A549 (cell line): ENCODE data around the gene AKAP6. TPM values are rescaled to one million over a fixed set of nuclear protein-coding genes. Genes with fewer than 3 reads are reported as not detected.
"Not testable (repeated sequence)": the region's sequence is repeated elsewhere in the genome, so short reads cannot be mapped to it uniquely, and the experiment has no call there.

Source experiments
- ATAC-seq, 2 experiments: fragments of 200-7000 bp in 1 of 2; fragments of >200 bp in 1 of 2; cut with Nextera tagmentation in 1 of 2; cut with Tn5 transposase in 1 of 2; 3 replicates each; pipeline versions ENCODE4 v1.8.0 to v1.9.1; 2018 to 2020; ENCODE audit warnings: mild to moderate bottlenecking in 1 of 2, moderate library complexity in 1 of 2
- CTCF ChIA-PET: fragments of 300-600 bp; sonication (Branson Sonifier 250); formaldehyde crosslinking; extraction: SDS; loops from one replicate; lab custom pipeline; 2021; ENCODE audit warnings: antibody characterized with exemption, inconsistent platforms; lab: Yijun Ruan, JAX
- POLR2A ChIA-PET: fragments of 350-600 bp; formaldehyde crosslinking; extraction: SDS; loops from one replicate; lab custom pipeline; 2021; ENCODE audit warnings: antibody characterized with exemption, inconsistent platforms; lab: Yijun Ruan, JAX
- DNase-seq, 2 experiments: peaks; one replicate each; pipeline versions ENCODE4 v3.0.0 to v3.0.0-alpha.2; 2011 to 2016; ENCODE audit warnings: low read depth in 1 of 2, low spot score in 1 of 2
- FAIRE-seq: peaks from 2 replicates; lab custom pipeline; 2011; peaks lifted over from hg19 to GRCh38; lab: Jason Lieb, UNC
- H3K27ac ChIP-seq, 2 experiments: fragments of >200 bp; sonication (Bioruptor Twin); formaldehyde crosslinking; 3 replicates each; pipeline ENCODE4 v1.5.1; 2016 to 2017
- H3K4me1 ChIP-seq: fragments of >200 bp; sonication (Bioruptor Twin); formaldehyde crosslinking; 3 replicates; pipeline ENCODE4 v1.6.1; 2016
- H3K4me2 ChIP-seq: fragments of >200 bp; sonication (Bioruptor Twin); formaldehyde crosslinking; 3 replicates; pipeline ENCODE4 v1.6.1; 2016
- H3K4me3 ChIP-seq: fragments of >200 bp; sonication (Bioruptor Twin); formaldehyde crosslinking; 3 replicates; pipeline ENCODE4 v1.5.1; 2016
- H3K9me3 ChIP-seq: fragments of >200 bp; sonication (Bioruptor Twin); formaldehyde crosslinking; 3 replicates; pipeline ENCODE4 v1.6.1; 2016
- CBX2 ChIP-seq: fragments of 200-600 bp; sonication (generic); IDR thresholded peaks from 2 replicates; pipeline ENCODE4 v1.6.1; 2016; ENCODE audit warnings: low read depth, mild to moderate bottlenecking, borderline replicate concordance
- CHD2 ChIP-seq: fragments of 150-350 bp; IDR thresholded peaks from 2 replicates; pipeline ENCODE4 v1.6.1; 2014; ENCODE audit warnings: low read length; ENCODE audit not compliant: partially characterized antibody
- CHD4 ChIP-seq: fragments of 200-600 bp; sonication (generic); IDR thresholded peaks from 2 replicates; pipeline ENCODE4 v1.6.1; 2016; ENCODE audit warnings: antibody characterized with exemption, mild to moderate bottlenecking, borderline replicate concordance
- ESRRA ChIP-seq: fragments of 150-350 bp; IDR thresholded peaks from 2 replicates; pipeline ENCODE4 v1.6.1; 2014; ENCODE audit warnings: mild to moderate bottlenecking, low read length, borderline replicate concordance
- FOSB ChIP-seq: fragments of 250-450 bp; sonication (Bioruptor Pico); IDR thresholded peaks from 2 replicates; pipeline ENCODE4 v1.5.0; 2020; ENCODE audit warnings: mild to moderate bottlenecking, moderate library complexity
- HOXA7 ChIP-seq: fragments of 250-450 bp; sonication (Bioruptor Pico); IDR thresholded peaks from 2 replicates; pipeline ENCODE4 v1.5.0; 2020; ENCODE audit warnings: mild to moderate bottlenecking, moderate library complexity
- HOXB13 ChIP-seq: fragments of 250-450 bp; sonication (Bioruptor Pico); IDR thresholded peaks from 2 replicates; pipeline ENCODE4 v1.5.0; 2020; ENCODE audit warnings: low read depth, mild to moderate bottlenecking, moderate library complexity
- MYC ChIP-seq: IDR thresholded peaks from 2 replicates; pipeline ENCODE4 v1.6.1; 2012; ENCODE audit warnings: mild to moderate bottlenecking, inconsistent platforms, low read length, improper control_type of control experiment, borderline replicate concordance
- POLR2A ChIP-seq: IDR thresholded peaks from 2 replicates; pipeline ENCODE4 v1.6.1; 2012; ENCODE audit warnings: mild to moderate bottlenecking, low read length
- POLR2AphosphoS2 ChIP-seq: conservative IDR thresholded peaks from 2 replicates; pipeline ENCODE4 v1.6.1; 2012; ENCODE audit warnings: low read length, improper control_type of control experiment, inconsistent platforms
- TP53 ChIP-seq: fragments of 250-450 bp; sonication (Bioruptor Pico); IDR thresholded peaks from 2 replicates; pipeline ENCODE4 v1.5.0; 2021; ENCODE audit warnings: mild to moderate bottlenecking, moderate library complexity
- WGBS: methylation state at CpG from one replicate; pipeline ENCODE4 v1.1.6; 2017; ENCODE audit errors: missing lambda C conversion rate; 5-methylcytosine and 5-hydroxymethylcytosine counted together
- polyA plus RNA-seq, 4 experiments: library from polyadenylated mRNA; depleted of rRNA in 3 of 4; stranded (reverse); fragments of >200 nt; fragmentation: RNase III in 1 of 4; extraction: RNeasy Plus Mini Kit Qiagen cat#74134 plus additional on column Dnase treatment in 1 of 4; gene quantifications; 2 replicates in 3 of 4; 3 replicates in 1 of 4; pipeline ENCODE4 v1.2.3, GENCODE V29; 2011 to 2017
- TF ChIP-seq, protein P1 (sequence below): IDR thresholded peaks from 2 replicates; pipeline ENCODE4 v1.6.1; 2012
- TF ChIP-seq, protein P2 (sequence below): fragments of 200-600 bp; sonication (generic); IDR thresholded peaks from 2 replicates; pipeline ENCODE4 v1.6.1; 2016; ENCODE audit warnings: antibody characterized with exemption, mild to moderate bottlenecking, moderate library complexity
- TF ChIP-seq, protein P3 (sequence below): fragments of >200 bp; sonication (Bioruptor Twin); formaldehyde crosslinking; IDR thresholded peaks from 3 replicates; pipeline ENCODE4 v1.5.1; 2016
- TF ChIP-seq, protein P4 (sequence below): IDR thresholded peaks from 2 replicates; pipeline ENCODE4 v1.6.1; 2012
- TF ChIP-seq, protein P5 (sequence below): fragments of >200 bp; sonication (Bioruptor Twin); formaldehyde crosslinking; IDR thresholded peaks from 3 replicates; pipeline ENCODE4 v1.6.1; 2016

AKAP6 gene
- polyA plus RNA-seq, 2 of the 4 experiments (the other 2 are of a cell fraction), result 0.27 to 1.9 TPM

DNA sequence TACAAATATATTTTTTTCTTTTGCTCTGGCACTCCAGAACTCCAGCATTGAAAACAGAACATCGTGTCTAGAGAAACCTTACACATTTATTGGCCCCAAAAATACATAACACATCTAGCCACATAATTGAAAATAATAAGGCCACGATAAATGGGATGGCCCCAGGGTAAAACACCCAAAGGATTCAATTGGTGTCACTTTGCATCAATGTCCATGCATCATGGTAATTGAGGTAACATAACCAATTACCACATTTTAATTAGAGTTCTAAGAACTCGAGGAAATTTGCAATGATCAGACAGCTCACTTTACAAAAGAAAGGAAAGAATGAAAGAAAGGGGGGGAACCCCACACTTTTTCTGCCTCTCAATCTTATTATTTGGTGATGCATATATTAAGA lies 457.8 kb downstream of the AKAP6 start:
- no peaks in the 10 kb centered on the region for H3K9me3 ChIP-seq
- POLR2A ChIA-PET, result no interaction called here
- TF ChIP-seq CHD4 (no peak), MYC (no peak), CBX2 (no peak), CHD2 (no peak), HOXA7 (CRISPR knock-in tag) (no peak)
- TF ChIP-seq, protein P1, sequence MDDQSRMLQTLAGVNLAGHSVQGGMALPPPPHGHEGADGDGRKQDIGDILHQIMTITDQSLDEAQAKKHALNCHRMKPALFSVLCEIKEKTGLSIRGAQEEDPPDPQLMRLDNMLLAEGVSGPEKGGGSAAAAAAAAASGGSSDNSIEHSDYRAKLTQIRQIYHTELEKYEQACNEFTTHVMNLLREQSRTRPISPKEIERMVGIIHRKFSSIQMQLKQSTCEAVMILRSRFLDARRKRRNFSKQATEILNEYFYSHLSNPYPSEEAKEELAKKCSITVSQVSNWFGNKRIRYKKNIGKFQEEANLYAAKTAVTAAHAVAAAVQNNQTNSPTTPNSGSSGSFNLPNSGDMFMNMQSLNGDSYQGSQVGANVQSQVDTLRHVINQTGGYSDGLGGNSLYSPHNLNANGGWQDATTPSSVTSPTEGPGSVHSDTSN, result no peak
- TF ChIP-seq, protein P2, sequence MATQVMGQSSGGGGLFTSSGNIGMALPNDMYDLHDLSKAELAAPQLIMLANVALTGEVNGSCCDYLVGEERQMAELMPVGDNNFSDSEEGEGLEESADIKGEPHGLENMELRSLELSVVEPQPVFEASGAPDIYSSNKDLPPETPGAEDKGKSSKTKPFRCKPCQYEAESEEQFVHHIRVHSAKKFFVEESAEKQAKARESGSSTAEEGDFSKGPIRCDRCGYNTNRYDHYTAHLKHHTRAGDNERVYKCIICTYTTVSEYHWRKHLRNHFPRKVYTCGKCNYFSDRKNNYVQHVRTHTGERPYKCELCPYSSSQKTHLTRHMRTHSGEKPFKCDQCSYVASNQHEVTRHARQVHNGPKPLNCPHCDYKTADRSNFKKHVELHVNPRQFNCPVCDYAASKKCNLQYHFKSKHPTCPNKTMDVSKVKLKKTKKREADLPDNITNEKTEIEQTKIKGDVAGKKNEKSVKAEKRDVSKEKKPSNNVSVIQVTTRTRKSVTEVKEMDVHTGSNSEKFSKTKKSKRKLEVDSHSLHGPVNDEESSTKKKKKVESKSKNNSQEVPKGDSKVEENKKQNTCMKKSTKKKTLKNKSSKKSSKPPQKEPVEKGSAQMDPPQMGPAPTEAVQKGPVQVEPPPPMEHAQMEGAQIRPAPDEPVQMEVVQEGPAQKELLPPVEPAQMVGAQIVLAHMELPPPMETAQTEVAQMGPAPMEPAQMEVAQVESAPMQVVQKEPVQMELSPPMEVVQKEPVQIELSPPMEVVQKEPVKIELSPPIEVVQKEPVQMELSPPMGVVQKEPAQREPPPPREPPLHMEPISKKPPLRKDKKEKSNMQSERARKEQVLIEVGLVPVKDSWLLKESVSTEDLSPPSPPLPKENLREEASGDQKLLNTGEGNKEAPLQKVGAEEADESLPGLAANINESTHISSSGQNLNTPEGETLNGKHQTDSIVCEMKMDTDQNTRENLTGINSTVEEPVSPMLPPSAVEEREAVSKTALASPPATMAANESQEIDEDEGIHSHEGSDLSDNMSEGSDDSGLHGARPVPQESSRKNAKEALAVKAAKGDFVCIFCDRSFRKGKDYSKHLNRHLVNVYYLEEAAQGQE, result no peak
- TF ChIP-seq, protein P3, sequence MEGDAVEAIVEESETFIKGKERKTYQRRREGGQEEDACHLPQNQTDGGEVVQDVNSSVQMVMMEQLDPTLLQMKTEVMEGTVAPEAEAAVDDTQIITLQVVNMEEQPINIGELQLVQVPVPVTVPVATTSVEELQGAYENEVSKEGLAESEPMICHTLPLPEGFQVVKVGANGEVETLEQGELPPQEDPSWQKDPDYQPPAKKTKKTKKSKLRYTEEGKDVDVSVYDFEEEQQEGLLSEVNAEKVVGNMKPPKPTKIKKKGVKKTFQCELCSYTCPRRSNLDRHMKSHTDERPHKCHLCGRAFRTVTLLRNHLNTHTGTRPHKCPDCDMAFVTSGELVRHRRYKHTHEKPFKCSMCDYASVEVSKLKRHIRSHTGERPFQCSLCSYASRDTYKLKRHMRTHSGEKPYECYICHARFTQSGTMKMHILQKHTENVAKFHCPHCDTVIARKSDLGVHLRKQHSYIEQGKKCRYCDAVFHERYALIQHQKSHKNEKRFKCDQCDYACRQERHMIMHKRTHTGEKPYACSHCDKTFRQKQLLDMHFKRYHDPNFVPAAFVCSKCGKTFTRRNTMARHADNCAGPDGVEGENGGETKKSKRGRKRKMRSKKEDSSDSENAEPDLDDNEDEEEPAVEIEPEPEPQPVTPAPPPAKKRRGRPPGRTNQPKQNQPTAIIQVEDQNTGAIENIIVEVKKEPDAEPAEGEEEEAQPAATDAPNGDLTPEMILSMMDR, result no peak
- DNase-seq (no peak), ATAC-seq (no peak), FAIRE-seq (no peak)
- H3K27ac ChIP-seq, result no peak overlapping the region
- H3K4me3 ChIP-seq, result no peak overlapping the region
- CTCF ChIA-PET, result no interaction called here
- no peak overlapping the region for H3K4me2 ChIP-seq
- no peaks in the 10 kb centered on the region for H3K4me1 ChIP-seq
- WGBS, result 2% methylated on average over 3 of the region's 3 CpGs

DNA sequence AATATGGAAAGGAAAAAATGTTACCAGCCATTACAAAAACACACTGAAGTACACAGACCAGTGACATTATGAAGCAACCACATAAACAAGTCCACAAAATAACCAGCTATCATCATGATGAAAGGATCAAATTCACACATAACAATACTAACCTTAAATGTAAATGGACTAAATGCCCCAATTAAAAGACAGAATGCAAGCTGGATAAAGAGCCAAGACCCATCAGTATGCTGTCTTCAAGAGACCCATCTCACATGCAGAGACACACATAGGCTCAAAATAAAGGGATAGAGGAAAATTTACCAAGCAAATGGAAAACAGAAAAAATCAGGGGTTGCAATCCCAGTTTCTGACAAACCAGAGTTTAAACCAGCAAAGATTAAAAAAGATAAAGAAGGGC lies 463.9 kb downstream of the AKAP6 start:
- CTCF ChIA-PET, result interaction anchor here (0.7 kb wide), 1 partner anchor 93 kb away, joined by 3 read pairs; no protein-coding TSS in a partner anchor
- H3K4me1 ChIP-seq, POLR2A ChIA-PET, ATAC-seq, H3K9me3 ChIP-seq, H3K4me3 ChIP-seq, FAIRE-seq, DNase-seq, H3K27ac ChIP-seq, H3K4me2 ChIP-seq: not testable (repeated sequence)

DNA sequence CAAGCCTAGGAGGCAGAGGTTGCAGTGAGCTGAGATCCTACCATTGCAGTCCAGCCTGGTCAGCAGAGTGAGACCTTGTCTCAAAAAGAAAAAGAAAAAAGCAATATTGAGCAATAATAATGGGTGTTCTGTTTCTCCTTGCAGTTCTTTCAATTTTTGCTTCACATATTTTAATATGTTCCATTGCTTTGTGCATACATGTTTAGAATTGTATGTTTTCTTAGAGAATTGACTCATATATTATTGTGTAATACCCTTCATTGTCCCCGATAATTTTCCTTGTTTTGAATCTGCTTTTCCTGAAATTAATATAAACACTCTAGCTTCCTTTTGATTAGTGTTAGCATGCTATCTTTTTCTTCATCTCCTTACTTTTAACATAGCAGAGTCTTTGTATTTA lies 471.2 kb downstream of the AKAP6 start:
- POLR2A ChIA-PET, result no interaction called here
- WGBS, result 19% methylated on average over 1 of the region's 1 CpG
- H3K4me1 ChIP-seq, result no peaks in the 10 kb centered on the region
- H3K4me2 ChIP-seq, result no peak overlapping the region
- FAIRE-seq, result no peak
- no peak overlapping the region for H3K27ac ChIP-seq
- H3K9me3 ChIP-seq, result no peaks in the 10 kb centered on the region; the same call in 2 of the 3 replicates
- H3K4me3 ChIP-seq, result no peak overlapping the region
- CTCF ChIA-PET, result no interaction called here
- ATAC-seq, result no peak
- TF ChIP-seq, protein P4, sequence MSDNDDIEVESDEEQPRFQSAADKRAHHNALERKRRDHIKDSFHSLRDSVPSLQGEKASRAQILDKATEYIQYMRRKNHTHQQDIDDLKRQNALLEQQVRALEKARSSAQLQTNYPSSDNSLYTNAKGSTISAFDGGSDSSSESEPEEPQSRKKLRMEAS, result no peak
- TF ChIP-seq, protein P5, sequence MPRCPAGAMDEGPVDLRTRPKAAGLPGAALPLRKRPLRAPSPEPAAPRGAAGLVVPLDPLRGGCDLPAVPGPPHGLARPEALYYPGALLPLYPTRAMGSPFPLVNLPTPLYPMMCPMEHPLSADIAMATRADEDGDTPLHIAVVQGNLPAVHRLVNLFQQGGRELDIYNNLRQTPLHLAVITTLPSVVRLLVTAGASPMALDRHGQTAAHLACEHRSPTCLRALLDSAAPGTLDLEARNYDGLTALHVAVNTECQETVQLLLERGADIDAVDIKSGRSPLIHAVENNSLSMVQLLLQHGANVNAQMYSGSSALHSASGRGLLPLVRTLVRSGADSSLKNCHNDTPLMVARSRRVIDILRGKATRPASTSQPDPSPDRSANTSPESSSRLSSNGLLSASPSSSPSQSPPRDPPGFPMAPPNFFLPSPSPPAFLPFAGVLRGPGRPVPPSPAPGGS, result no peak
- TF ChIP-seq TP53 (CRISPR knock-in tag) (no peak), POLR2A (no peak), POLR2AphosphoS2 (no peak), FOSB (CRISPR knock-in tag) (no peak), ESRRA (no peak), HOXB13 (CRISPR knock-in tag) (no peak)
- DNase-seq, result no peak
